HepG2 (cell line): ENCODE results near the gene IDH3G. TPM values are rescaled to one million over a fixed set of nuclear protein-coding genes. Genes with fewer than 3 reads are reported as not detected.
A peak's percentile ranks its signal among the peaks of the same experiment; 100 is the strongest.

Experiments used
- ATAC-seq: fragments of 200-7000 bp; cut with Tn5 transposase; 3 replicates; pipeline ENCODE4 v1.9.1; 2020; ENCODE audit warnings: mild to moderate bottlenecking, moderate library complexity
- BruUV-seq: library from RNA; stranded (reverse); fragments of 400-500 nt; replicated peaks from 2 replicates; lab custom pipeline; 2021; lab: Mats Ljungman, UMichigan
- CTCF ChIA-PET: fragments of 300-600 bp; formaldehyde crosslinking; extraction: SDS; loops from one replicate; lab custom pipeline; 2021; ENCODE audit warnings: low total read pairs, inconsistent platforms, low intra/inter-chr PET ratio; lab: Yijun Ruan, JAX
- POLR2A ChIA-PET: fragments of 350-600 bp; sonication (Branson Sonifier 250); formaldehyde crosslinking; loops from one replicate; lab custom pipeline; 2020; ENCODE audit warnings: antibody characterized with exemption, inconsistent platforms; lab: Yijun Ruan, JAX
- DNase-seq: peaks from one replicate; pipeline ENCODE4 v3.0.0-alpha.2; 2015; ENCODE audit warnings: low spot score
- FAIRE-seq: peaks from 3 replicates; lab custom pipeline; 2011; peaks lifted over from hg19 to GRCh38; lab: Jason Lieb, UNC
- H2AFZ ChIP-seq: one replicate; pipeline ENCODE4 v1.6.1; 2011; ENCODE audit warnings: low read length, inconsistent platforms
- H3K27ac ChIP-seq: fragments of 300-600 bp; 3 replicates; pipeline ENCODE4 v1.8.0; 2011; ENCODE audit warnings: mixed run types, mild to moderate bottlenecking, mixed read lengths, low read length, inconsistent platforms; ENCODE audit not compliant: insufficient read depth; ENCODE audit errors: extremely low read length
- H3K27me3 ChIP-seq, 2 experiments: fragments of 200-600 bp in 1 of 2; 2 replicates in 1 of 2; 3 replicates in 1 of 2; pipeline versions ENCODE4 v1.6.0 to v1.8.0; 2011; ENCODE audit warnings: low read length in 2 of 2, mild to moderate bottlenecking in 2 of 2, moderate library complexity in 2 of 2, inconsistent platforms in 1 of 2; ENCODE audit not compliant: insufficient read depth in 2 of 2, control insufficient read depth in 1 of 2
- H3K36me3 ChIP-seq, 2 experiments: fragments of 200-600 bp in 1 of 2; replicated peaks in 1 of 2; 2 replicates in 1 of 2; 3 replicates in 1 of 2; pipeline versions ENCODE4 v1.5.1 to v1.8.0; 2011; ENCODE audit warnings: low read length in 2 of 2, inconsistent platforms in 1 of 2; ENCODE audit not compliant: insufficient read depth in 2 of 2, control insufficient read depth in 1 of 2
- H3K4me1 ChIP-seq: 2 replicates; pipeline ENCODE4 v1.5.1; 2012; ENCODE audit warnings: low read length, inconsistent platforms; ENCODE audit not compliant: insufficient read depth
- H3K4me2 ChIP-seq: 2 replicates; pipeline ENCODE4 v1.6.0; 2011; ENCODE audit warnings: low read depth, low read length, inconsistent platforms
- H3K4me3 ChIP-seq, 3 experiments: fragments of 200-600 bp in 1 of 3; sonication (generic), shearing (Covaris generic) in 1 of 3; replicated peaks in 1 of 3; 2 replicates each; pipeline ENCODE4 v1.5.1; 2011 to 2016; ENCODE audit warnings: low read length in 3 of 3, inconsistent platforms in 2 of 3, low read depth in 2 of 3, mild to moderate bottlenecking in 2 of 3, control low read depth in 1 of 3, mixed read lengths in 1 of 3; ENCODE audit not compliant: insufficient read depth in 1 of 3
- H3K79me2 ChIP-seq: one replicate; pipeline ENCODE4 v1.6.1; 2011; ENCODE audit warnings: low read length, inconsistent platforms; ENCODE audit not compliant: insufficient read depth
- H3K9ac ChIP-seq: 2 replicates; pipeline ENCODE4 v1.6.0; 2011; ENCODE audit warnings: mild to moderate bottlenecking, low read depth, low read length, inconsistent platforms; ENCODE audit not compliant: insufficient read depth
- H3K9me3 ChIP-seq: 2 replicates; pipeline ENCODE4 v1.5.1; 2012; ENCODE audit warnings: mild to moderate bottlenecking, low read length
- H4K20me1 ChIP-seq: 2 replicates; pipeline ENCODE4 v1.6.0; 2011; ENCODE audit warnings: inconsistent platforms, mild to moderate bottlenecking, low read length, moderate library complexity; ENCODE audit not compliant: insufficient read depth
- AGO2 ChIP-seq: fragments of 200-400 bp; formaldehyde crosslinking; optimal IDR thresholded peaks from 2 replicates; pipeline ENCODE3; 2017; ENCODE audit warnings: mild to moderate bottlenecking, low read depth, low read length, moderate library complexity
- FOXA3 ChIP-seq: IDR thresholded peaks from 2 replicates; pipeline ENCODE4 v1.6.1; 2016; ENCODE audit warnings: missing genetic modification reagents, missing compliant biosample characterization
- PCBP2 ChIP-seq: fragments of 200-400 bp; formaldehyde crosslinking; optimal IDR thresholded peaks from 2 replicates; pipeline ENCODE3; 2018; ENCODE audit warnings: low read length, low read depth; ENCODE audit not compliant: poor library complexity, severe bottlenecking
- POLR2G ChIP-seq: fragments of 200-400 bp; formaldehyde crosslinking; IDR thresholded peaks from 2 replicates; pipeline ENCODE4 v1.6.1; 2018; ENCODE audit warnings: mild to moderate bottlenecking, low read depth, low read length, moderate library complexity
- PPARG ChIP-seq: conservative IDR thresholded peaks from 2 replicates; pipeline ENCODE4 v1.6.1; 2016; ENCODE audit warnings: missing biosample characterization, missing genetic modification reagents
- RBFOX2 ChIP-seq: fragments of 200-400 bp; formaldehyde crosslinking; IDR thresholded peaks from 2 replicates; pipeline ENCODE4 v1.6.1; 2017; ENCODE audit warnings: low read depth, mild to moderate bottlenecking, low read length
- RFX5 ChIP-seq: IDR thresholded peaks from 2 replicates; pipeline ENCODE4 v1.6.1; 2011; ENCODE audit warnings: low read depth, low read length, improper control_type of control experiment
- RFXANK ChIP-seq: IDR thresholded peaks from 2 replicates; pipeline ENCODE4 v1.6.1; 2016
- RORA ChIP-seq: sonication (generic); formaldehyde crosslinking; IDR thresholded peaks from 2 replicates; pipeline ENCODE4 v1.5.0; 2020; ENCODE audit warnings: mild to moderate bottlenecking, missing genetic modification reagents, moderate library complexity
- SOX13 ChIP-seq, 3 experiments: fragments of 450-650 bp in 1 of 3; sonication (generic) in 1 of 3; formaldehyde crosslinking in 1 of 3; IDR thresholded peaks in 2 of 3; conservative IDR thresholded peaks in 1 of 3; 2 replicates each; pipeline versions ENCODE4 v1.5.0 to v1.6.1; 2016 to 2020; ENCODE audit warnings: antibody characterized with exemption in 1 of 3, mild to moderate bottlenecking in 1 of 3, missing compliant biosample characterization in 1 of 3, missing genetic modification reagents in 1 of 3, moderate library complexity in 1 of 3
- ZBTB46 ChIP-seq: sonication (generic); formaldehyde crosslinking; IDR thresholded peaks from 2 replicates; pipeline ENCODE4 v1.4.0; 2020; ENCODE audit warnings: mild to moderate bottlenecking, missing genetic modification reagents, borderline replicate concordance
- ZFY ChIP-seq: sonication (generic); formaldehyde crosslinking; IDR thresholded peaks from 2 replicates; pipeline ENCODE4 v1.4.0; 2020; ENCODE audit warnings: missing genetic modification reagents
- ZNF329 ChIP-seq: sonication (generic); formaldehyde crosslinking; IDR thresholded peaks from 2 replicates; pipeline ENCODE4 v1.9.0; 2021; ENCODE audit warnings: low read depth, mild to moderate bottlenecking, missing genetic modification reagents
- ZNF557 ChIP-seq: sonication (generic); formaldehyde crosslinking; IDR thresholded peaks from 2 replicates; pipeline ENCODE4 v1.4.0; 2020; ENCODE audit warnings: missing genetic modification reagents
- ZNF605 ChIP-seq: sonication (generic); formaldehyde crosslinking; IDR thresholded peaks from 2 replicates; pipeline ENCODE4 v1.8.0; 2022; ENCODE audit warnings: mild to moderate bottlenecking, missing genetic modification reagents
- ZNF703 ChIP-seq: sonication (generic); formaldehyde crosslinking; IDR thresholded peaks from 2 replicates; pipeline ENCODE4 v1.5.1; 2020; ENCODE audit warnings: missing genetic modification reagents, mild to moderate bottlenecking, moderate library complexity, borderline replicate concordance
- ZNF839 ChIP-seq: sonication (generic); formaldehyde crosslinking; IDR thresholded peaks from 2 replicates; pipeline ENCODE4 v1.4.0; 2020; ENCODE audit warnings: missing genetic modification reagents, mild to moderate bottlenecking, borderline replicate concordance
- WGBS: methylation state at CpG from one replicate; pipeline ENCODE4 v1.1.6; 2017; ENCODE audit warnings: low lambda C conversion rate; 5-methylcytosine and 5-hydroxymethylcytosine counted together
- in situ Hi-C: cut with HindIII; loops from 2 replicates; pipeline ENCODE4 v1.10.0; 2017; ENCODE audit warnings: low pct_unique_long_range_greater_than_20kb; ENCODE audit not compliant: extremely low pct_ligation_motif_present
- intact Hi-C: fragments of 100-400 bp; cut with micrococcal nuclease; formaldehyde crosslinking; loops from one replicate; pipeline ENCODE4 v1.10.0; 2022; ENCODE audit not compliant: unreplicated experiment
- polyA plus RNA-seq, 8 experiments: library from polyadenylated mRNA; depleted of rRNA in 3 of 8; stranded (reverse) in 7 of 8; unstranded in 1 of 8; fragments of >200 nt; fragmentation: Illumina TruSeq in 4 of 8; extraction: Trizol in 4 of 8; gene quantifications; 2 replicates each; pipeline versions ENCODE4 v1.2.1 to v1.2.3, GENCODE V29; 2011 to 2016; ENCODE audit warnings: low read depth in 4 of 8, missing spikeins in 1 of 8, mixed read lengths in 1 of 8; ENCODE audit not compliant: insufficient read depth in 1 of 8
- total RNA-seq, 5 experiments: library from RNA; depleted of rRNA; stranded (reverse); fragments of >200 nt; fragmentation: Illumina TruSeq; extraction: Trizol; gene quantifications; 2 replicates each; pipeline ENCODE4 v1.2.3, GENCODE V29; 2016; ENCODE audit warnings: low read depth in 1 of 5
- TF ChIP-seq, protein P1 (sequence below): sonication (generic); formaldehyde crosslinking; conservative IDR thresholded peaks from 2 replicates; pipeline ENCODE4 v1.4.0; 2020; ENCODE audit warnings: mild to moderate bottlenecking, missing genetic modification reagents, moderate library complexity

IDH3G gene
- total and polyA plus RNA-seq, 2 of the 13 experiments (the other 11 are each of a cell fraction or from before 2014, with no cell fraction given) = 18.7 to 35.5 TPM

DNA sequence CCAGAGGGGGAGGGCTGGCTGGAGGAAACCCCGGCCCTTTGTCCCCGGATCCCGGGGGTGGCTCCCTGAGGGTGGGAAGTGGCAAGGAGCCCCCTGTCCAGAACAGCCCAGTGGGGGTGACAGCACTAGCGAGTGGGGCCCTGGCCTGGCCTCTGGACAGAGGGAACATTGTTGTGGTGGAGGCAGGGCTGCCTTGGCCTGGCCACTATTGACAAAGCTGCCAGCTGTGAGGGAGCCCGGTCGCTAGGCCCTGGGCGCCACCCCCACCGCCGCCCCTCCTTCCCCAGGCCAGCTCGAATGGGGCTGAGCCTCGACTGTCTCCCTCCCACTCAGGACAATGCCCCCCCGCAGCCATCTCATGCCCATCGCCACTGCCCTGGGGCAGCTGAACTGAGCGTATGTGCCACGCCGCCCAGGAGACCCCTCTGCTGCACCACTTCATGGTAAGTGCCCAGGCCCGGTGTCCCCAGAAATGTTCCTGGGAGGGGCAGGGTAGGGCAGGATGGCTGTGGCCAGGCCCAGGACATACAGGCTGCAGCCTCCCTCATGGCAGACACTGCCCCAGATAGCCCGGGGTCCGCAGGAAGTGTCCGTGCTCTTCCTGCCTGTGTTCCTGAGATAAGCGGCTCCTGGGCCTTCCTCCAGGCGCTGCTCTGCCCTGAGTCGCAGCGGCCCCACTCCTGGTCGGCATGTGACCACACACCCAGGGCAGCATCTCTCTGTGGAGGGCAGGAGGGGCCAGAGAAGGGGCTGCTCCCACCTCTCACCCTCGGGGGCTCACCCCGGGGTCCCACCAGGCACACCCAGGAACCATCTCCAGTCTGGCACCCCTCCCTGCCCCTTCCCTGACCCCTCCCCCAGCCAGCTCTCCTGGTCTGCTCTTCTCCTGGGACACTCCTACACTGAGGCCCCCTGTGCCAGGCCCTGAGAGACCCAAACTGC is 28.8 kb downstream of the IDH3G start:
- peak overlapping the region; percentile 13 for H3K27ac ChIP-seq
- WGBS = no CpG with 5 or more reads among the region's 27 CpGs
- H4K20me1 ChIP-seq = no peaks in the 10 kb centered on the region
- intact Hi-C loops (loop anchor here (2.0 to 10.0 kb wide), 2 partner anchors 17 to 179 kb away; partner anchors contain the start of gene RENBP), in situ Hi-C loops (no loop called here)
- peaks cover 37% of the 10 kb centered on the region for H3K4me1 ChIP-seq
- FAIRE-seq (no peak), DNase-seq (peak; percentile 33), ATAC-seq (peak; percentile 52)
- H3K9ac ChIP-seq = peak overlapping the region; percentile 54
- ChIA-PET CTCF (no interaction called here), POLR2A (interaction anchor here (0.8 to 2.5 kb wide), 8 partner anchors 29 to 201 kb away, joined by 3 to 12 read pairs (median 4); partner anchors contain the start of genes IDH3G, SLC6A8 and SSR4)
- no peaks in the 10 kb centered on the region for H3K36me3 ChIP-seq
- H3K4me3 ChIP-seq = peak overlapping the region; percentile 45 to 66 (median 53); a peak in 5 of 6 replicates
- no peaks in the 10 kb centered on the region for H3K9me3 ChIP-seq
- peak overlapping the region; percentile 78 for H3K4me2 ChIP-seq
- H3K27me3 ChIP-seq = no peaks in the 10 kb centered on the region
- H3K79me2 ChIP-seq = no peaks in the 10 kb centered on the region
- H2AFZ ChIP-seq = no peak overlapping the region
- no TSS peak for BruUV-seq
- TF ChIP-seq RFX5 = no peak
- TF ChIP-seq, protein P1, sequence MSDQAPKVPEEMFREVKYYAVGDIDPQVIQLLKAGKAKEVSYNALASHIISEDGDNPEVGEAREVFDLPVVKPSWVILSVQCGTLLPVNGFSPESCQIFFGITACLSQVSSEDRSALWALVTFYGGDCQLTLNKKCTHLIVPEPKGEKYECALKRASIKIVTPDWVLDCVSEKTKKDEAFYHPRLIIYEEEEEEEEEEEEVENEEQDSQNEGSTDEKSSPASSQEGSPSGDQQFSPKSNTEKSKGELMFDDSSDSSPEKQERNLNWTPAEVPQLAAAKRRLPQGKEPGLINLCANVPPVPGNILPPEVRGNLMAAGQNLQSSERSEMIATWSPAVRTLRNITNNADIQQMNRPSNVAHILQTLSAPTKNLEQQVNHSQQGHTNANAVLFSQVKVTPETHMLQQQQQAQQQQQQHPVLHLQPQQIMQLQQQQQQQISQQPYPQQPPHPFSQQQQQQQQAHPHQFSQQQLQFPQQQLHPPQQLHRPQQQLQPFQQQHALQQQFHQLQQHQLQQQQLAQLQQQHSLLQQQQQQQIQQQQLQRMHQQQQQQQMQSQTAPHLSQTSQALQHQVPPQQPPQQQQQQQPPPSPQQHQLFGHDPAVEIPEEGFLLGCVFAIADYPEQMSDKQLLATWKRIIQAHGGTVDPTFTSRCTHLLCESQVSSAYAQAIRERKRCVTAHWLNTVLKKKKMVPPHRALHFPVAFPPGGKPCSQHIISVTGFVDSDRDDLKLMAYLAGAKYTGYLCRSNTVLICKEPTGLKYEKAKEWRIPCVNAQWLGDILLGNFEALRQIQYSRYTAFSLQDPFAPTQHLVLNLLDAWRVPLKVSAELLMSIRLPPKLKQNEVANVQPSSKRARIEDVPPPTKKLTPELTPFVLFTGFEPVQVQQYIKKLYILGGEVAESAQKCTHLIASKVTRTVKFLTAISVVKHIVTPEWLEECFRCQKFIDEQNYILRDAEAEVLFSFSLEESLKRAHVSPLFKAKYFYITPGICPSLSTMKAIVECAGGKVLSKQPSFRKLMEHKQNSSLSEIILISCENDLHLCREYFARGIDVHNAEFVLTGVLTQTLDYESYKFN (CRISPR knock-in tag) = no peak
- peak; percentile 29; the same call in 1 of the 2 replicates for TF ChIP-seq ZFY (CRISPR knock-in tag)
- no peak for TF ChIP-seq ZNF605
- no peak for TF ChIP-seq PCBP2
- 0 out of 2 replicates have a peak, but pooled peaks have one; percentile 24 for TF ChIP-seq POLR2G
- TF ChIP-seq RBFOX2 = peak; percentile 60
- no peak for TF ChIP-seq SOX13 (IDR thresholded peaks at IDR 0.05)
- TF ChIP-seq SOX13 (CRISPR knock-in tag; conservative IDR thresholded peaks at IDR 0.05 in 1 of 2, IDR thresholded peaks at IDR 0.05 in 1 of 2) = peak in 1 of 2 experiments; percentile 42; a peak in 1 of 4 replicates
- no peak for TF ChIP-seq AGO2
- no peak for TF ChIP-seq PPARG
- TF ChIP-seq RORA (CRISPR knock-in tag) = no peak
- no peak for TF ChIP-seq ZNF557
- TF ChIP-seq RFXANK = no peak
- no peak for TF ChIP-seq ZNF329 (CRISPR knock-in tag)
- TF ChIP-seq ZNF839 (CRISPR knock-in tag) = no peak
- no peak for TF ChIP-seq ZNF703 (CRISPR knock-in tag)
- peak; percentile 52; the same call in 1 of the 2 replicates for TF ChIP-seq FOXA3 (CRISPR knock-in tag)
- no peak for TF ChIP-seq ZBTB46 (CRISPR knock-in tag)
